HG03565 (cell line): Measurements from ENCODE around the gene GALNTL6.
"Not testable (repeated sequence)": the region's sequence is repeated elsewhere in the genome, so short reads cannot be mapped to it uniquely, and the experiment has no call there.

Experiments used
- ATAC-seq: cut with Tn5 transposase; IDR thresholded peaks from one replicate; pipeline ENCODE4 v1.9.1; 2021; ENCODE audit warnings: mild to moderate bottlenecking, moderate library complexity; ENCODE audit not compliant: unreplicated experiment

The GALNTL6 gene

GRCh38 chr4:172897046-172897445 is 1083.8 kb downstream of the GALNTL6 start:
- no peak for ATAC-seq

GRCh38 chr4:172898715-172899114 is 1085.5 kb downstream of the GALNTL6 start:
- ATAC-seq, result no peak

GRCh38 chr4:172899861-172900260 is 1086.7 kb downstream of the GALNTL6 start:
- no peak for ATAC-seq

DNA sequence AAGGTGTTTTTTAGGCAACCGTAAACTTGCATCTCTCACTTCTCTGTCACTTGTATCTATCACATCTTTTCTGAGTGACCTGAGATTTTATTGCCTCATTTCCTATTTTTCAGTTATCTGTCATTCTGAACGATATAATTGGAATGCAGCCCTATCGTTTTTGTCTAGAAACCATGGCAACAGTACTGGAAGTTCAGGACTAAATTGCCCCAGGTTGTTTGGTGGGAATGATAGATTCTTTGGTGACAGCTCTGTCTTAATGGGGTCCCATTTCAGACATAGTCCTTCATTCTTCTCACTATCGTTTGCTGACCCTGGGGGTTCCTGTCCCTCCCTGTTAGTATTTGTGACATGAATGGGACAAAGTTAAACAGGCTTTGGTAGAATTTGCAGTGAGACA is 1087.7 kb downstream of the GALNTL6 start:
- ATAC-seq, result no peak

DNA sequence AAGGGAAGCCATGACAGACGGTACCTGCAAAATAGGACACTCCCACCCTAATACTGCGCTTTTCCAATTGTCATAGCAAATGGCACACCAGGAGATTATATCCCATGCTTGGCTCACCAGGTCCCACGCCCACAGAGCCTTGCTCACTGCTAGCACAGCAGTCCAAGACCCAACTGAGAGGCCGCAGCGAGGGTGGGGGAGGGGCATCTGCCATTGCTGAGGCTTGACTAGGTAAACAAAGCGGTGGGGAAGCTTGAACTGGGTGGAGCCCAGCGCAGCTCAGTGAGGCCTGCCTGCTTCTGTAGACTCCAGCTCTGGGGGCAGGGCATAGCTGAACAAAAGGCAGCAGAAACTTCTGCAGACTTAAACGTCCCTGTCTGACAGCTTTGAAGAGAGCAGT is 1099.3 kb downstream of the GALNTL6 start:
- not testable (repeated sequence) for ATAC-seq

DNA sequence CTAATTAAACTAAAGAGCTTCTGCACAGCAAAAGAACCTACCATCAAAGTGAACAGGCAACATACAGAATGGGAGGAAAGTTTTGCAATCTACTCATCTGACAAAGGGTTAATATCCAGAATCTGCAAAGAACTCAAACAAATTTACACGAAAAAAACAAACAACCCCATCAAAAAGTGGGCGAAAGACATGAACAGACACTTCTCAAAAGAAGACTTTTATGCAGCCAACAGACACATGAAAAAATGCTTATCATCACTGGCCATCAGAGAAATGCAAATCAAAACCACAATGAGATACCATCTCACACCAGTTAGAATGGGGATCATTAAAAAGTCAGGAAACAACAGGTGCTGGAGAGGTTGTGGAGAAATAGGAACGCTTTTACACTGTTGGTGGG is 1104.2 kb downstream of the GALNTL6 start:
- ATAC-seq, result not testable (repeated sequence)

- ATAC-seq, result no peak
These were observed 1106.1 kb downstream of the GALNTL6 start for GRCh38 chr4:172919269-172919668.

DNA sequence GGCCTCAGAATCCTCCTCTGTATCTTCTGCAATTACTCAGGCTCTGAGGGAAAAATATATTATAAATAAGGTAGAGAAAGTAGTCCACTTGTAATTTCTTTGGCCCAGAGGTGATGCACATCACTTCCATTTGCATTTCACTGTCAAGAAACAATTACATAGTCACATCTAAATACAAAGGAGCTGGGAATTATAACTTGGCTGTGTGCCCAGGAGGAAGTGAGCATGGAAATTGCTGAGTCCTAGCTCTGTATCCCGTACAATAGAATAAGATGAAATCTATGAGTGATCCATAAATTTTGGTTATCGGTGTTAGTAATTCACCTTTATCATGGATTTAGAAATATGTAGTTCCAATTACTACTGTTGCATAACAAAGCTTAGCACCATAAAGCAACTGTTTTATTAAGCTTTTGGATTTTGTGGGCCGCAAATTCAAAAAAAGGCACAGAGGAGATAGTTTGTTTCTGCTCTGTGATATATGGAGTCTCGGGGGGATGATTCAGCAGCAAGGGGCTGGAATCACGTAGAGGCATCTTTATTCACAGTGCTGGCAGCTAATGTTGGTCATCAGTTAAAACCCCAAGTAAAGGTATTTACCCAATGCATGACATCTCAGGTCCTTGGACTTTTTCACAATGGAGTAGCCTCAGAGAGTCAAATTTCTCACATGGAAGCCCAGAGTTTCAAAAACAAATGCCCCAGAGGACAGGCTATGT is 1114.1 kb downstream of the GALNTL6 start:
- no peak for ATAC-seq

DNA sequence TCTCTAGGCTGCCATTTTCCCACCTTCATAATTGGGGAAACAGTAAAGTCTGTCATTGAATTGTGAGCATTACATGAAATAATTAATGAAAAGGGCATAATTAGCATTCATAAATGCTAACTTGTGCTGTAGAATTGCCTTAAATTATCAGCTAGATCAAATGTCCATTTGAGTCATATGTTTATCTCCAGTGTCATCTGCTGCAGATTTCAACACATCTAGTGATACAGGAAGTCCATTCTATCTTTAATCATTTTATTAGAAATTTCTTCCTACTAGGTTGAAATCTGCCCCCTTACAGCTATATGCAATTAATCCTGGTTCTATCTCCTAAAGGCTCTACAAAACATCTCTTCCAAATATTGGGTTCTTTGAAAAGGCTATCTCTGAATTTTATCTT is 1115.1 kb downstream of the GALNTL6 start:
- ATAC-seq, result no peak

DNA sequence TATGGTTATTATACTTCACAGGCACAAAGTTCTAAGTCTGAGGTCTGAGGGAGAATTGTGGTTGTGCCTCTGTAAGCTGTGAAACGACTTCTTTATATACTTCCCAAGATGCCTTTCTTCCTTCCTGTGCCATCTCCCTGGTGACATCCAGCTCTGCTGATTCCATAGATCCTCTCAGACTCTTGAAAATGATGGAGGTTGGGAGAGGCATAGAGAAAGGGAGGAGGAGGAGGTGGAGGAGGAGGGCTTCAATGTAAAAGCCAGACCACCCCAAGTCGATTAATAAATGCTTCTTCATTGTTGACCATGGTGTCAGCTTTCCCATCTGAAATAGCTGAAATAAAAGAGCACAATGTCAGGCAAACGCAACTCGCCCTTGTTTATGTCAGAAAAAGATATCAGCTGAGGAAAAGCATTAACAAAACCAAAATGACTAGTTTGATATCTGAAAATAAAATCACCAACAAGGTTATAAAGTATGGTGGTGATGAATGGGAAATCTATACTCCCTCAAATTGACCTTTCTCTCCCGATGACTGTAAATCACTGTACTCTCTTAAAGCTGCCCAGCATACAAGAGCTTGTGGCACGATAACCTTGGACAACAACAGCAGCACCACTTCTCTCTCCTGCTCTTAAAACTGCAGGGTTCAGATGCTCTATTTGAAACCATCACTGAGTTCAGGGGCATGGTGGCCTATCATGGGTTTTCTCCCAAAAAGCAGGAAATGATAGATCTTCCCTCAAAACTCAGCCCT is 1125.0 kb downstream of the GALNTL6 start:
- no peak for ATAC-seq

DNA sequence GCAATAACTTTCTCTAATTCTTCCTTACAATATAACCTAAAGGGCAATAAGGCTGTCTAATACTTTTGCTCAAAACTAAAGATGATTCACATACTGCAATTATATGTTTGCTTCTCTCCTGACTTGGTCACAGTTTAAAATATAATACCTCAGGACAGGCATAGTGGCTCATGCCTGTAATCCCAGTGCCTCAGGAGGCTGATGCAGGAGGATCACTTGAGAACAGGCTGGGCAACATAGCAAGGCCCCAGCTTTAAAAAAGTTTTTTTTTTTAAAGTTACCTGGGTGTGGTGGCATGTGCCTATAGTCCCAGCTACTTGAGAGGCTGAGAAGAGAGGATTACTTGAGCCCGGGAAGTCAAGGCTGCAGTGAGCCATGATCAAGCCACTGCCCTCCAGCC is 1125.7 kb downstream of the GALNTL6 start:
- no peak for ATAC-seq

- no peak for ATAC-seq
These were observed 1129.6 kb downstream of the GALNTL6 start for GRCh38 chr4:172942840-172943239.

GRCh38 chr4:172945611-172946010 is 1132.4 kb downstream of the GALNTL6 start:
- ATAC-seq, result no peak

DNA sequence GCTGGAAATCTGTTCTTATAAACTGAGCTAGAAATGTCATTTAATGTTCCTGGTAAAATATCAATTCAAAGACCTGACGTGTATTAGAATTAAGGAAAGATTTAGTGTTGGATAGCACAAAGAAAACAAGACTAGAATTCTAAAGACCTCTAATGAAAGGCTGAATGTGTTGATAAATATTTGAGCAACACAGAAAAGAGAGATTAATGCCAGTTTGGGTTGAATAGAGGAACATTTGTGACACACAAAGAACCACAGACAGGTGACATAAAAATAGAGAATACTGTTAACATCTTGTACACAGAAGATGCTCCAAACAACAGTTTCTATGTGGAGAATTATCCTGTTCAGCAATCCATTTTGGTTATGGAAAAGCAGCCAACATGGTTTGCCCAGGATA is 1133.3 kb downstream of the GALNTL6 start:
- no peak for ATAC-seq

- ATAC-seq, result no peak
These were observed 1134.4 kb downstream of the GALNTL6 start for GRCh38 chr4:172947594-172947993.

DNA sequence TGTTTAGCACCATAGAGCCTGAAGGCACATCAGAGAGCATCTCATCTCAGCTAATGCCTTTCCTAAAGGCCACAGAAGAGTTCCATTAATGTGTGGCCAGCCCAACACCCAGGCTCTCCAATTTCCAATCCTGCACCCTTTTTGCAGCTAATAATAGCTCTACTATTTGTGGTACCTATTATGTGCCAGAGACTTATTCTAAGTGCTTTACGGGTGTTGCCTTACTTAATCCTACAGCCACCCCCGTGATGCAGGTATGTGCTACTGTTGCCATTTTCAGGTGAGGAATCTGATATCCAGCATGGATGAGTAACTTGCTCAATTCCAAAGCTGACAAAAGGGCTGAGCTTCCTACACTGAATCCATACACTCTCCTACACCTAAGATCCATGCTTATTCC is 1137.8 kb downstream of the GALNTL6 start:
- no peak for ATAC-seq

GRCh38 chr4:172951679-172952451 is 1138.7 kb downstream of the GALNTL6 start:
- no peak for ATAC-seq

DNA sequence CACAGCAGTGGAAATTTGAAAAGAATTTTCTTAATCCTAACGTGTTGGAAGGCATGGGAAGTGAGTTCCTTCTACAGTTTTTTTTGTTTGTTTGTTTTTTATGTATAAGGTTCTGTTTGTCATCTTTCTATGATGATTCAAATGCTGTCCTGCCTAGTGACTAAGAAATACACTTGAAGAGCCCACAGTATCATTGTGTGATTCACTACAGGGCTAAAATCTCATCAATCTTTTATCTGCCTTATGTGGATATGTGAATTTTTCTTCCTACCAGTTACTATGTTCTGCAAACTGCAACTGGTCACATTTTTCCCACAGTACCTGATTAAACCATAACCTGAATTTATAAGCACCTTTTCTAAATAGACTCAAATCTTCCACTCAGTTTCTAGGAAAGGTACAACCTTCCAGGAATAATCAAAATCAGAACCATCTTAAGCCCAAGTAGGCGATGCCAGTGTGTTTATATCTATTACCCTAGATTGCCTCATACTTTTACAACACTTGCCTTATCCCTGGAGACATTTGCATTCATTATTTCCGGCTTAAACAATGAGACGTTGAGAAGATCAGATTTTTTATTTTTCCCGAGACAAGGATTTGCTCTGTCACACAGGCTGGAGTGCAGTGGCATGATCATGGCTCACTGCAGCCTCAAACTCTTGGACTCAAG is 1140.8 kb downstream of the GALNTL6 start:
- no peak for ATAC-seq

DNA sequence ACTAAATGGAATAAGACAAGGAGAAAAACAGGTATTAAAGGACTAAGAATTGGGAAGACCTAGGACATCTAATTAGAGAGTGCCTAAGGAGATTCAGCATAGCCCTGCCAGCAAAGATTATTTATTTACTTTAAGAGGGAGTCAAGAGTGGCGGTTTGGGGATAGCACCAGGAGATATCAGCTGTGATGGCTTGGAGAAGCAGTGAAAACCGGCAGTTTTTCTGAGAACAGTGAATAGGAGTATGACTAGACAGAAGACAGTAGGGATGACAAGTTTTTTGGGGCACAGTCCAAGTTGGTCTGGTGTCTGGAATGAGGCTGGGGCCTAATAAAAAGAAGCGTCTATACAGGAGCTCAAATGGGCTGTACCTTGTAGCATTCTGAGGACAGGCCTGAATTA is 1143.1 kb downstream of the GALNTL6 start:
- not testable (repeated sequence) for ATAC-seq

DNA sequence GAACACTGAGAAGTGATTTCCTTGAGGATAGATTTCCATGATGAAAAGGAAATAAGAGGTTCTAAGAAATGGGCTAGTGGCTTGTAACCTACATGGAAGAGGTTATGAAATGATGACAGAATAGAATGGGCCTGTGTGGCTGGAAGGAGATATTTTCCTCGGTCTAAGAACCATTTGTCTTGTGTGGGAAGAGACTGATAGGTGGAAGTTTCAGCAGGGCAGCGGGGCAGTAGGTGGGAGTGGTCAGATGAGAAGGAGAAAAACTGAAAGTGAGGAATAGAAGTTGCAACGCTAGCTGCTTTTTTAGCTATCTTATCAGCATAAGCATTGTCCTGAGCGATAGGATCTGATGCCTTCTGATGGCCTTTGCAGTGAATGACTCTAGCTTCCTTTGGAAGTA is 1144.0 kb downstream of the GALNTL6 start:
- no peak for ATAC-seq
